Tibial artery (tissue), 4 donors: Measurements from ENCODE around the gene POR.

Experiments used
- DNase-seq, 2 donors: peaks; one replicate each; pipeline ENCODE4 v3.0.0-alpha.2; 2019
- H3K27ac ChIP-seq, 2 donors: fragments of 200-600 bp; sonication (generic) in 1 of 2; 1 replicate in 1 of 2; 2 replicates in 1 of 2; pipeline ENCODE4 v1.5.1; 2018 to 2019; ENCODE audit warnings: mild to moderate bottlenecking in 1 of 2
- H3K27me3 ChIP-seq, 2 donors: fragments of 200-600 bp; sonication (generic) in 1 of 2; one replicate each; pipeline versions ENCODE4 v1.5.1 to v1.6.0; 2016 to 2019
- H3K36me3 ChIP-seq, 3 donors: fragments of 200-600 bp; sonication (generic) in 2 of 3; one replicate each; pipeline ENCODE4 v1.5.1; 2016 to 2019; ENCODE audit warnings: mild to moderate bottlenecking in 2 of 3
- H3K4me1 ChIP-seq, 4 donors: fragments of 200-600 bp; sonication (generic) in 2 of 4; 1 replicate in 3 of 4; 2 replicates in 1 of 4; pipeline ENCODE4 v1.5.1; 2016 to 2019
- H3K4me3 ChIP-seq, 2 donors: fragments of 200-600 bp; sonication (generic) in 1 of 2; 1 replicate in 1 of 2; 2 replicates in 1 of 2; pipeline ENCODE4 v1.5.1; 2018 to 2019; ENCODE audit warnings: mild to moderate bottlenecking in 2 of 2
- H3K9me3 ChIP-seq, 3 donors: fragments of 200-600 bp; sonication (generic) in 1 of 3; one replicate each; pipeline ENCODE4 v1.5.1; 2016 to 2019
- intact Hi-C: fragments of 100-400 bp; cut with DNase I; formaldehyde crosslinking; loops from one replicate; pipeline ENCODE4 v1.15.0; 2023; ENCODE audit warnings: low total_unique reads
- TF ChIP-seq, protein P1 (sequence below), 2 experiments: fragments of 200-600 bp in 1 of 2; fragments of 450-650 bp in 1 of 2; IDR thresholded peaks; one replicate each; pipeline ENCODE4 v1.5.1; 2017 to 2019; ENCODE audit warnings: antibody characterized with exemption in 2 of 2, mild to moderate bottlenecking in 1 of 2, moderate library complexity in 1 of 2

The POR gene

DNA sequence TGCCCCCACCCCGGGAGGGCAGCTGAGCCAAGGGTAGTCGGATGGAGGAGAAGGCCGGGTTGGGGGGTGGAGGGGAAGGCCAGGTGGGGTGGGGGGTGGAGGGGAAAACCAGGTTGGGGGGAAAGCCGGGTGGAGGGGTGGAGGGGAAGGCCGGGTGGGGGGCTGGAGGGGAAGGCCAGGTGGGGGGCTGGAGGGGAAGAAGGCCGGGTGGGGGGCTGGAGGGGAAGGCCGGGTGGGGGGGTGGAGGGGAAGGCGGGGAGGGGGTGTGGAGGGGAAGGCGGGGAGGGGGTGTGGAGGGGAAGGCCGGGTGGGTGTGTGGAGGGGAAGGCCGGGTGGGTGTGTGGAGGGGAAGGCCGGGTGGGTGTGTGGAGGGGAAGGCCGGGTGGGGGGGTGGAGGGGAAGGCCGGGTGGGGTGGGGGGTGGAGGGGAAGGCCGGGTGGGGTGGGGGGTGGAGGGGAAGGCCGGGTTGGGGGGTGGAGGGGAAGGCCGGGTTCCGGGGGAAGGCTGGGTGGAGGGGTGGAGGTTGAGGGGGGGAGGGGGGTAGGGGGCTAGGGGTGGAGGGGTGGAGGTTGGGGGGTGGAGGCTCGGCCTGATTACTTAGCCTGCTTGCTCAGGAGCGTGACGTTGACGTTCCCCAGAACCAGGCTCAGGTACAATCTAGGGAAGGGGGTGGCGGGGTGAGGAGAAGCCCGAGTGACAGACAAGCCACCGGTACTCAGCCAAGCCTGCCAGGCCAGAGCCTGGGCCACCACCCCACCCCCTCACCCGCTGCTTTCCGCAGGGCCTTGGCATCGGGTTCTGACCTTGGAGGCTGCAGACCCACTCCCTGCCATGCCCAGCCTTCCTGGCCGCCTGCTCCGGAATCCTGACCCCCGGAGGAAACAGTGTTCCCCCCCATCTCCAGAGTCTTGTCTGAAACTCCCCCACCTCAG is 73.9 kb downstream of the POR start:
- Histone ChIP-seq H3K4me1 (peaks cover 4 to 45% (median 29%) of the 10 kb centered on the region in 4 donors), H3K27ac (peak overlapping the region; percentile 72 to 99), H3K9me3 (no peaks in the 10 kb centered on the region), H3K4me3 (peak overlapping the region; percentile 21 to 35), H3K36me3 (peaks cover 33 to 58% (median 53%) of the 10 kb centered on the region in 3 donors), H3K27me3 (no peaks in the 10 kb centered on the region)
- peak in 1 of 2 donors; percentile 84 for DNase-seq
- intact Hi-C loops = no loop called here
- TF ChIP-seq, protein P1, sequence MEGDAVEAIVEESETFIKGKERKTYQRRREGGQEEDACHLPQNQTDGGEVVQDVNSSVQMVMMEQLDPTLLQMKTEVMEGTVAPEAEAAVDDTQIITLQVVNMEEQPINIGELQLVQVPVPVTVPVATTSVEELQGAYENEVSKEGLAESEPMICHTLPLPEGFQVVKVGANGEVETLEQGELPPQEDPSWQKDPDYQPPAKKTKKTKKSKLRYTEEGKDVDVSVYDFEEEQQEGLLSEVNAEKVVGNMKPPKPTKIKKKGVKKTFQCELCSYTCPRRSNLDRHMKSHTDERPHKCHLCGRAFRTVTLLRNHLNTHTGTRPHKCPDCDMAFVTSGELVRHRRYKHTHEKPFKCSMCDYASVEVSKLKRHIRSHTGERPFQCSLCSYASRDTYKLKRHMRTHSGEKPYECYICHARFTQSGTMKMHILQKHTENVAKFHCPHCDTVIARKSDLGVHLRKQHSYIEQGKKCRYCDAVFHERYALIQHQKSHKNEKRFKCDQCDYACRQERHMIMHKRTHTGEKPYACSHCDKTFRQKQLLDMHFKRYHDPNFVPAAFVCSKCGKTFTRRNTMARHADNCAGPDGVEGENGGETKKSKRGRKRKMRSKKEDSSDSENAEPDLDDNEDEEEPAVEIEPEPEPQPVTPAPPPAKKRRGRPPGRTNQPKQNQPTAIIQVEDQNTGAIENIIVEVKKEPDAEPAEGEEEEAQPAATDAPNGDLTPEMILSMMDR (IDR thresholded peaks at IDR 0.05) = no peak

DNA sequence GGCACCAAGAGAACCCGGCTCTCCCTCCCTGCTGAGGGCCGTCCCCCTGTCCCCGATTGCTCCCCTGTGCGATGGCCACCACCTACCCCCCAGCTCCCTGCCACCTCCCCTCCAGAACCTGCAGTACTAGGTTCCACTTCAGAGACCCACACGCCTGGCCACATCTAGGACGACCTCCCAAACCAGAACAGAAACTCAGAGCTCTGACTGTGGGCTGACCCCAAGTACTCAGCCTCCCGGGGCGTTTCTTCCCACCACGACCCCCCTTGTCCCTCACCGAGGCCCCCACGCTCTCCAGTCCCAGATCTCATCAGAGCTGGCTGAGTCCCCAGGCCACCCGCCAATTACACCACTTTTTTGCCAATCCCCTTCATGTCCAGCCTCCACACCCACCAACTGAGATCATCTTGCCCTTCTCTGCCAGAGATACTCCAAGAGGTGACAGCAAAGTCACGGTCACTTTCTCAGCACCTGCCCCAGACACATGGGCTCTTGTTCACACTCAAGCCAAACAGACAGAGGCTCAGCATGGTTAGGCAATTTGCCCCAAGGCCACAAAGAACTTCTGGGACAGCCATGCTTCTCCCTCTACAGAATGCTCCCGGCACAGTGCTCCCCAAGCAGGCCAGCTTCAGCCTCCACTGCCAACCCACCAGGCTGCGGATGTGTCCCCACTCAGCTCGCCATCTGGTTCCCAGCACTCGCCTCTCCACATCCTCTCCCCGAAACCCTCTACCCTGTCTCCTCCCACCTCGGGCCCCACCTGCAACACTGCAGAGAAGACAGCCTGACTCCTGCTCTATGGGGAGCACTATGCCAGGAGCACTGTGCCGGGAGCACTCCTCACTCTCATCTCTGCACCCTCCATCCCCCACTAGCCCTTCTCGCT is 74.8 kb downstream of the POR start:
- Histone ChIP-seq H3K4me1 (peaks cover 4 to 45% (median 29%) of the 10 kb centered on the region in 4 donors), H3K27me3 (no peaks in the 10 kb centered on the region), H3K36me3 (peaks cover 31 to 49% (median 44%) of the 10 kb centered on the region in 3 donors), H3K4me3 (peak overlapping the region; percentile 21 to 35), H3K9me3 (no peaks in the 10 kb centered on the region), H3K27ac (peak overlapping the region; percentile 72 to 99)
- intact Hi-C loops = no loop called here
- DNase-seq = peak; percentile 62 to 90
- TF ChIP-seq, protein P1 (IDR thresholded peaks at IDR 0.05) = no peak

DNA sequence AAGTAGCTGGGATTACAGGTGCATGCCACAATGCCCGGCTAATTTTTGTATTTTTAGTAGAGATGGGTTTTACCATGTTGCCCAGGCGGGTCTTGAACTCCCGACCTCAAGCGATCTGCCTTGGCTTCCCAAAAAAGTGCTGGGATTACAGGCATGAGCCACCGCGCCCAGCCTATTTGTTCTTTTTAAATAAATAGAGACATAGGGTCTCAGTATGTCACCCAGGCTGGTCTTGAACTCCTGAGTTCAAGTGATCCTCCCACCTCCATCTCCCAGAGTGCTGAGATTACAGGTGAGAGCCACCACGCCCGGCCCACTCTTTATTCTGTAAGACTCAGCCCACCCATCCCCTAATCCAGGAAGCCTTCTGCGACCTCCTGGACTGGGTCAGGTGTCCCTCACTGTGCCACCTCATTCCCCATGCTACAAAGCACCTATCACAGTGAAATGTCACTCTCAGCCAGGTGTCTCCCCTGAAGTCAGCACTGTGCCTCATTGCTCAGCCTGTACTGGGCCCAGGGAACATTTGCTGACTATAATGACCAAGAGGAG is 76.7 kb downstream of the POR start:
- DNase-seq = peak in 1 of 2 donors; percentile 63
- no peak overlapping the region for H3K4me3 ChIP-seq
- no peaks in the 10 kb centered on the region for H3K27me3 ChIP-seq
- H3K36me3 ChIP-seq = peaks cover 12 to 30% (median 25%) of the 10 kb centered on the region in 3 donors
- intact Hi-C loops = no loop called here
- TF ChIP-seq, protein P1 (IDR thresholded peaks at IDR 0.05) = no peak
- H3K27ac ChIP-seq = peak overlapping the region; percentile 96 to 99
- no peaks in the 10 kb centered on the region for H3K9me3 ChIP-seq
- H3K4me1 ChIP-seq = peaks cover 4 to 56% (median 38%) of the 10 kb centered on the region in 4 donors

DNA sequence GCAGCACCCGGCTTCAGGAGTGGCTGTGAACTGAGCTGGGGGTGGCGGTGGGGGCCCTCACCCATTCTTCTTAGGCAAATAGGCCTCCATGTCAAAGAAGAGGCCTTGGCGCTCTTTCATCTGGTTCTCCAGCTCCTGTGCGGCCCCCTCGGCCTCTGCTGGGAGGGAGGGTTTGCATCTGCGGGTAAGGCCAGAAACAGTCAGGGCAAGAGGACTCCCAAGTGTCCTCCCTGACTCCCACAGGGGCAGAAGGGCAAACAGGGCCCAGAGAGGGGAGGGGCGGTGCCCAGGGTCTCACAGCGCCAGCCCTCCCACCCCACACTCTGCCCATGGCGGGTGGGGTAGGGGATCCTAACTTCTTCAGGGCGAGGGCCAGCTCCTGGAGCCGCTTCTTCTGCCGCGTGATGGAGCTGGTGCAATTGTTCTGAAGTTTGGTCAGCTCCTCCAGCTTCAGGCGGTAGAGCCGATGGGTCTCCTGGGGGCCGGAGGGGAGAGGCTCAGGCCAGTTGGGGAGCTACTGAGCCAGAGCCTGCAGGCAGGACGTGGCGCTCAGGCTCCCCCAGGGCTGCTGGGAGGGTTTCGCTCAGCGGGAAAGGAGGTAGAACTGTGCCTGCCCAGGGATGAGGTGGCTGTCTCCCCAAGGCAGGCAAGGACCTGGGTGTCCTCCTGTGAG is 77.3 kb downstream of the POR start:
- no peaks in the 10 kb centered on the region for H3K27me3 ChIP-seq
- DNase-seq = peak in 1 of 2 donors; percentile 79
- peaks cover 6 to 24% (median 19%) of the 10 kb centered on the region in 3 donors for H3K36me3 ChIP-seq
- intact Hi-C loops = no loop called here
- TF ChIP-seq, protein P1 (IDR thresholded peaks at IDR 0.05) = no peak
- peaks cover 4 to 56% (median 38%) of the 10 kb centered on the region in 4 donors for H3K4me1 ChIP-seq
- no peak overlapping the region for H3K4me3 ChIP-seq
- H3K27ac ChIP-seq = peak overlapping the region; percentile 96 to 99
- no peaks in the 10 kb centered on the region for H3K9me3 ChIP-seq
